ENCODE results near the gene CNTN4. TPM values are rescaled to one million over a fixed set of nuclear protein-coding genes. Genes with fewer than 3 reads are reported as not detected.

Gene CNTN4
- total and polyA plus RNA-seq, 2 of the 8 experiments (the other 6 are each of a cell fraction or from before 2014, with no cell fraction given), result 0.41 to 2.2 TPM

GRCh38 chr3:3068358-3068881 is 969.8 kb downstream of the CNTN4 start:
- Histone ChIP-seq H3K4ac (replicated peaks; ENCODE audit: insufficient read length, low read depth, low read length) (no peak overlapping the region), H3K9me3 (ENCODE audit: insufficient read depth in 2 of 2, low read depth in 1 of 2, low read length in 1 of 2) (no peaks in the 10 kb centered on the region), H4K5ac (ENCODE audit: insufficient read length, low read depth, low read length) (no peak overlapping the region), H3K79me1 (ENCODE audit: low read depth, low read length) (no peaks in the 10 kb centered on the region), H4K20me1 (replicated peaks in 1 of 2; ENCODE audit: control insufficient read depth in 1 of 2, insufficient read depth in 2 of 2, low read length in 2 of 2) (no peaks in the 10 kb centered on the region), H4K91ac (replicated peaks; ENCODE audit: insufficient read length, low read length) (no peak overlapping the region), H2BK20ac (ENCODE audit: low read length) (no peak overlapping the region), H3K18ac (ENCODE audit: extremely low read depth, low read length) (no peak overlapping the region), H3K79me2 (ENCODE audit: control insufficient read depth in 1 of 2, insufficient read depth in 2 of 2, low read length in 2 of 2) (no peaks in the 10 kb centered on the region), H3K27ac (ENCODE audit: low read depth, low read length) (no peak overlapping the region), H3K56ac (replicated peaks; ENCODE audit: insufficient read length, low read depth, low read length) (no peak overlapping the region), H3K36me3 (ENCODE audit: control insufficient read depth in 2 of 4, insufficient read depth in 4 of 4, low read length in 3 of 4) (no peaks in the 10 kb centered on the region), H3K4me1 (replicated peaks in 1 of 4; ENCODE audit: control insufficient read depth in 3 of 4, insufficient read depth in 4 of 4, low read length in 3 of 4) (no peaks in the 10 kb centered on the region), H2BK15ac (ENCODE audit: low read length) (no peak overlapping the region), H2BK5ac (ENCODE audit: low read depth, low read length) (no peak overlapping the region), H4K8ac (ENCODE audit: extremely low read depth, insufficient read depth, low read length) (no peak overlapping the region), H3K4me3 (ENCODE audit: extremely low read depth in 1 of 4, insufficient read depth in 2 of 4, low read depth in 3 of 4, low read length in 4 of 4) (no peak overlapping the region), H3K14ac (ENCODE audit: insufficient read length) (no peak overlapping the region), H2AK5ac (ENCODE audit: low read depth, low read length) (no peak overlapping the region), H2BK12ac (ENCODE audit: low read depth, low read length) (no peak overlapping the region), H3K9ac (replicated peaks in 1 of 4; ENCODE audit: extremely low read depth in 1 of 4, low read depth in 3 of 4, low read length in 3 of 4) (no peak overlapping the region), H3K4me2 (ENCODE audit: insufficient read depth in 1 of 2, low read depth in 2 of 2, low read length in 2 of 2) (no peak overlapping the region), H3K23ac (ENCODE audit: insufficient read length) (no peak overlapping the region), H3K27me3 (replicated peaks in 1 of 4; ENCODE audit: control insufficient read depth in 3 of 4, extremely low read depth in 1 of 4, insufficient read depth in 3 of 4, low read length in 3 of 4) (no peaks in the 10 kb centered on the region), H2BK120ac (replicated peaks; ENCODE audit: low read depth, low read length) (no peak overlapping the region), H3K23me2 (ENCODE audit: low read depth, low read length) (no peaks in the 10 kb centered on the region), H2AFZ (ENCODE audit: low read length) (no peak overlapping the region)
- TF ChIP-seq FOSL1 (IDR thresholded peaks at IDR 0.05; ENCODE audit: insufficient read depth, low read depth, low read length) (no peak), EZH2 (IDR thresholded peaks at IDR 0.05; ENCODE audit: low read depth, low read length, severe bottlenecking) (no peak), ZNF274 (IDR thresholded peaks at IDR 0.05; ENCODE audit: borderline replicate concordance, extremely low read depth, low read length) (no peak)
- DNase-seq (ENCODE audit: low read depth in 1 of 2, low spot score in 2 of 2) (no peak), FAIRE-seq (no peak)
- CTCF ChIA-PET (ENCODE audit: partially characterized antibody), result no interaction called here
- 93% methylated on average over 1 of the region's 1 CpG; no CpG with 5 or more reads in 1 of the 2 experiments for WGBS, 2 experiments (ENCODE audit: extremely low coverage in 1 of 2, insufficient coverage in 1 of 2, insufficient read length in 1 of 2, insufficient replicate concordance in 2 of 2, low coverage in 1 of 2, low lambda C conversion rate in 2 of 2, missing lambda C conversion rate in 1 of 2)
- POLR2A ChIA-PET (ENCODE audit: partially characterized antibody), result no interaction called here
